GM21526 (cell line): Measurements from ENCODE around the gene FGD1.
"Not testable (repeated sequence)": the region's sequence is repeated elsewhere in the genome, so short reads cannot be mapped to it uniquely, and the experiment has no call there.

Source experiments
- ATAC-seq: cut with Tn5 transposase; IDR thresholded peaks from one replicate; pipeline ENCODE4 v1.9.1; 2021; ENCODE audit warnings: moderate library complexity; ENCODE audit not compliant: unreplicated experiment, low FRiP score

The FGD1 gene

DNA sequence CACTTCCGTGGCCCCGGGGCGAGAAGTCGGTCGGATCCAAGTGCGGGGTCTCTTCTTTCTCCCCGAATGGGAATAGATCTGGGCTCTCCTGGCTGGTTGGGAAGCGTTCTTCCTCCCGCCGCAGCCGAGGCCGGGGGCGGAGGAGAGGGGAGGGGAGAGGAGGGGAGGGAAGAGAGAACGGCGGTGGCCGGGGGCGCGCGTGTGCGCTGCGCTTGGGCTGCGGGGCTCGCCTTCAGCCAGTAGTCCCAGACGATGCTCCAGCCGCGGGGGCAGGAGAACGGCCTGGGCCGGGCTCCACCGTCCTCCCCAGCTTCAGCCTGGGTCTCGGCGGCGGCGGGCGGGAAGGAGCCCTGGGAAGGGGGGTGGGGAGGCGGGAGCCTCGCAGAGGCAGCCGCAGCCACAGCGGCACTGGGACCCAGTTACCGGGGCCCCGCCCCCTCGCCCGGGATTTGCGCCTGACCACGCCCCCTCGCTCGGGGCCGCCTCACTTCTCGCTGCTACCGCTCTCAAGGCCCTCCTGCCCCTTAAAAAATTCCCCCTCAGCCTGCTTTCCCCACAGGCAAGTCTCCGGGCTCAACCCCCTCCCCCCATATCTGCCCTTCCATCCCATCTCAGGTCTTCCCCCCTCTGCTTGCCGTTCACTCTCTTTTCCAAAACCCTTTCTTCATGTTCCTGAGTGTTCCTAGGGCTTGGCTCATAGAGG, at the start of gene FGD1:
TSS of gene FGD1 (minus strand) at position 421 of the 703 bp plus-strand sequence. CDS start 802 bp downstream, outside the sequence.
- ATAC-seq = no peak

DNA sequence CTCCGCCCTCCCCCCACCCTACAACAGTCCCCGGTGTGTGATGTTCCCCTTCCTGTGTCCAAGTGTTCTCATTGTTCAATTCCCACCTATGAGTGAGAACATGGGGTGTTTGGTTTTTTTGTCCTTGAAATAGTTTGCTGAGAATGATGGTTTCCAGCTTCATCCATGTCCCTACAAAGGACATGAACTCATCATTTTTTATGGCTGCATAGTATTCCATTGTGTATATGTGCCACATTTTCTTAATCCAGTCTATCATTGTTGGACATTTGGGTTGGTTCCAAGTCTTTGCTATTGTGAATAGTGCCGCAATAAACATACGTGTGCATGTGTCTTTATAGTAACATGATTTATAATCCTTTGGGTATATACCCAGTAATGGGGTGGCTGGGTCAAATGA, 46.2 kb upstream of the FGD1 start:
- ATAC-seq = not testable (repeated sequence)

DNA sequence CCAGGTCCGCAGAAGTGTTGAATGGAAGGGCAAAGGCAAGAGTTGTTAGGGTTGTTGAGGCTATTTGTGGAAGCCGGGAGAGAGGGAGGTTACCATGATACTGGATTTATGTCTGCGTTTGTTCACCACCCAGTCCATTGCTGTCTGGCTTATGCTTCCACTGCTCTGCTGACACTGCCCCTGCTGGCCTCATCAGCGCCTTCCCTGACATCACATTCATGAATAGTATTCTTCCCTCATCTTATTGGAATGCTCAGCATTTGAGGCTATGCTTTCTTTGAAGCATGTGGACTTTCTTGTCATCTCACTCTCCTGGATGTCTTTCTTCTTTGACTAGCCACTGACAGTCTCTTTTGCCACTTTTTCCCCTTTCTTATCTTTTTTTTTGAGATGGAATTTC, 44.3 kb upstream of the FGD1 start:
- ATAC-seq = no peak

DNA sequence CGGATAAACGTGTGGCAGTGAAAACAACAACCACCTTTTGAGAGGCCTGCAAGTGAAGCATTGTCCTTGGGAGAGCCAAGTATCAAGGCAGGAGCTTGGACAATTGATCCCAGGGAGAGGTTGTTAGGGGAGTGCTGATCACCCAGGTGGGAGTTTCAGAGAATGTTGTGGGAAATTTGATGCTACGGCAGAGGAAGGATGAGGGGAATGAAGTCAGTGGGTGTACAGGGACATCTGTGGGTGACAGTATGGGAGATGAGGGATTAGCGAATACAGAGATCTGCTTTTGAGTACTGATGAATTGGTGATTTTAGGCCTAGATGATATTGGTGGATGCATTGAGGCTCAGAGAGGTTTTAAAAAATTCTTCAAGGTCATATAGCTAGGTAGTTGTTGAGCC, 38.2 kb upstream of the FGD1 start:
- no peak for ATAC-seq

DNA sequence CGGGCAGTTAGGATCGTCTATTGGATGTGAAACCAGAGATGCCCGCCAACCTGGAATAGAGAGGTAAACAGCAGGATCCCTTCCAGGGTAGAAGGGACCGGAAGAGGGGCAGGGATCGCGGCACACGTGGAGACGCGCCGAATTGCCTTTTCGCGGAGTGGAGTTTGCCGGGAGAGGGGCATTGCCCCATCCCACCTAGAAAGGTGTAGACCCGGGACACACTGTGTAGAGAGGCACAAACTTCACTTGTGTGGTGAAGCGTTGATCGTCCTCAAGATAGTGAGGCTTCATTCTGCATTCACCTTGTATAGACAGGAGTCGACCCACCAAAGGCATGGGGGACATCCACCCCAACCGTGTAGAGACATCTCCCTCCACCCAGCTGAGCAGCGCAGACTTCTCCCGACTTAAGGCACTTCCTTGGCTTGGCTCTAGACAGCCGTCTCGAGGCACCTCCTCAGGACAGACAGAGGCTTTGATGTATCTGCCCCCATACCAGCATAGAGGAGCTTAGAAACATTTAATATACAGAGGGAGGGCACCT, 34.4 kb upstream of the FGD1 start:
- peak; percentile 22 for ATAC-seq

DNA sequence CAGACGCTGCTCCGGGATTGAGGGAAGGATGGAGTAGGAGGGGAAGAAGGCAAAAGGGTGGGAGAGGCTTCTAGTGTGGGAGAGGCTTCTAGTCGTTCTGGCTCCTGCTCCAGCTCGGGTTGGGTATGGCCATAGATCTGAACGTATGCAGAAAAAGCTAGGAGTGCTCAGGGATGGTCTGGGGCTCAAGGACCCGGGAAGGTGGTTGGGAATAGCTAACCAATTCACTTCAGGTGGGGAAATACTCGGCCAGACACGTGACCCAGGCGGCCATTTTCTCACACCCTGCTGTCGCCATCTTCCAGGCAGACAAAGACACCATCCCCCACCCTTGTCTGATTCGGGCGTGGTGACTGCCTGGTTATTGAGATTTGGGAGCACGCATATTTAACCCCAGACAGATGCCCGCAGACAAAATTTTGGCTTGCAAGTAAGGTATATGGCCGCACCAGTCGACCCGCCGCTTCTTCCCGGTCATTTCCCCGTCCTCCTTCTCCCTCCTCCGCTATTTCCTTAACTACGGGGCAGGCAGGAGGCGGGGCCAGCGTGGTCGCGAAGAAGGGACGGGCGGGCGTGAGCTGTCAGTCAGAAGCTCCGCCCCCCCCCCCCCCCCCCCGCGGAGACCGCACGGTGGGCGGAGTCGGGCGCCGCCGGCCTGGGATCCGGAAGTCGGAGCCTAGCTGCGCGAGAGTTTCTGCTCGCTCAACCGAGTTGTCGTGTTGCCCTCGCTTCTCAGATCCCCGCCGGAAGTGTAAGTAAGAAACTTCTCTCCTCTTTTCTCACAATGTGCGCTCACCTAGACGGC, 33.7 kb upstream of the FGD1 start, which contains the start of gene GNL3L:
TSS of gene GNL3L (plus strand) at position 668 of the 805 bp plus-strand sequence. CDS start 2,348 bp downstream, outside the sequence.
- ATAC-seq = peak; percentile 75

DNA sequence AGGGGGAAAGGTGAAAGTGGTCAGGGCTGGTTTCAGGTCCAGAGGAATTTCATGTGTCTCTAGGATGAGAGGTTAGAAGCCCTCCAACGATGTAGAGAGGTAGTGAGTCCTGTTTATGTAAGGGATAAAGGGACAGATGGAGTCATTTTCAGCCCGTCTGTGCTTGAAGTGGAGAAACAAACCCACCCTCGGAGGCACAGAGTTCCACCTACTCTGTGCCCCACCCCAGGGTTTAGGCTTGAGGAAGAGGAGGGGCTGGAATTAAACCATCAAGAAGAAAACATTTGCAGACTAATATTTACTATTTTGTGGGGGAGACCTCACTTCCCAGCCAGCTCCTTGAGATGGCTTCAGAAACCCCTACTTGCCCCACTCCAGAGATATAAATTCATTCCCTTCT, 33.1 kb upstream of the FGD1 start:
- no peak for ATAC-seq

DNA sequence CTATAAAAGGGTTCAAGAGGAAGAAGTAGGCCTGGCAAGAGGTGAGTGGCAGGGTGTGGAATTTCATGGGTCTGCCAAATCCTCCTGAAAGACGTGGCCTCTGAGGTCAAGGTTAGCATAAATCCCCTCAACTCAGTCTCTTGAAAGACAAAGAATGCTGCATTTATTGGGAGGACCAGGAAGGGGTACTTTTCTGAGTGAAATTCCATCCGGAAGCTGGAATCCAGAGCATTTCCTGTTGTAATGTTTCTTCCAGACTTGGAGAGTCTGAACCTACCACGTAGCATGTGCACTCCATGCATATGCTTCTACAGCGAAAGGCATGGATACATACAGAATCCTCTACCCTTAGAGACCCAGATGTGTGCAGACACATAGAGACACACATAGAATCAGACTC, 13.4 kb upstream of the FGD1 start:
- ATAC-seq = no peak

DNA sequence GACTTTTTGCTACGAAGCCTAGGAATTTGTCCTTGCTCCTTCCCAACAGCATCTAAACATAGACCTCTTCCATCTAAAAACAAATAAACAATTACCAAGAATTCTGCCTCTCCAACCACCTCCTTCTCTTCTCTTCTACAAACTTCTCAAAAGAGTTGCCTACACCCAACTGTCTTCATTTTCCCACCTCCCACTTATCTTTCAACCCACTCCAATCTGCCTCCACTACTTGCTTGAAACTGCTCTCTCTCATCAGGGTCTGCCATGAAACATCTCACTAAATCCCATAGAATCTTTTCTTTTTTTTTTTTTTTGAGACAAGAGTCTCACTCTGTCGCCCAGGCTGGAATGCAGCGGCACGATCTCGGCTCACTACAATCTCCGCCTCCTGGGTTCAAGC, 902 bp upstream of the FGD1 start:
- no peak for ATAC-seq

DNA sequence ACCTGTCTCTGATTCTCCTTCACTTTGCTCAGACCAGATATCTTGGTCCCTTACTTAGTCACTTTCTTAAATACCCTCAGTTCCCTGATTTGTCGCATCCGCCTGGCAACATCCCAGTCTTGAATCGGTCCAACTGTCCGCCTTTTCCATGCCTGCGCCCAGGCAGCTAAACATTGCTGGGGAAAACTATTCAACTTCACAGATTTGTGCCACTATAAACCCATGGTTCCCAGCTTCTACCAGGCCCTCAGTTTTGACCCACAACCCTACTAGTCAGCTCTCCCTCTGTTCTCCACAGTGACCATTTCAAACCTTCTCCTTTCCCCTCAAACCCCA, 451 bp upstream of the FGD1 start:
- ATAC-seq = no peak

DNA sequence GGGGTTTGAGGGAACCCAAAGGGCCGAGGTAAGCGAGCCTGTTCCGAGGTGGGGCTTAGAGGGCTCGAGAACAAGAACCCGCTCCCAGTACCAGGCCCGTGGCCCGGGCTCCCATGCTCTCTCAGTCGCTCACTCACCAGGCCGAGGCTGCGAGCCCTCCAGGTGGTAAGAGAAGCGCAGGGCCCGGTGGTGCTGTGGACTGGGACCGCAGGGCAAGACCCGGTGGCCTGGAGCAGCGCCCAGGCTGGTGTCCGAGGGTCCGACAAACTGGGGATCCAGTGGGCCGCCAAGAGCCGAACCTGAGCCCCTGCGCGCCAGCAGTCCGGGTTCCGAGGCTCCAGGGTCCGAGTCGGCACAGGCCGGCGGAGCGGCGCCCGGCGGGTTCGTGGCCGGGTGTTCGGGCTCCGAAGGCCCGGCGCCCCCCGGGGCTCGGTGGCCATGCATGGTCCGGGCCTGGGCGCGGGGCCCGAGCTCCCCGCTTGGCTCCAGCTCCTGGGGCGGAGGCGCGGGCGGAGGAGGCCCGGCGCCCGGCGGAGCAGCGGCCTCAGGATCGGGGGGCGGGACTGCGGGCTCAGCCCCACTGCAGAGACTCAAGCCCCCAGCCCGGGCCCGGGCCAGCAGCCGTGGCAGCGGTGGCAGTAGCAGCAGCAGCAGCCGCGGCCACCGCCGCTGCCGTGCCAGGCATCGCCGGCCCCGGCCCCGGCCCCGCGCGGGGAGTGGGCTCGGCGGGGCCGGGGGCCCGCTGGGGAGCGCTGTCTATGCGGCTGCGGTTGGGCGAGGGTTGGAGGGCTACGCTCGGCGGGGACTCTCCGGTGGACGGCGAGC, 833 bp downstream of the FGD1 start:
- ATAC-seq = no peak

DNA sequence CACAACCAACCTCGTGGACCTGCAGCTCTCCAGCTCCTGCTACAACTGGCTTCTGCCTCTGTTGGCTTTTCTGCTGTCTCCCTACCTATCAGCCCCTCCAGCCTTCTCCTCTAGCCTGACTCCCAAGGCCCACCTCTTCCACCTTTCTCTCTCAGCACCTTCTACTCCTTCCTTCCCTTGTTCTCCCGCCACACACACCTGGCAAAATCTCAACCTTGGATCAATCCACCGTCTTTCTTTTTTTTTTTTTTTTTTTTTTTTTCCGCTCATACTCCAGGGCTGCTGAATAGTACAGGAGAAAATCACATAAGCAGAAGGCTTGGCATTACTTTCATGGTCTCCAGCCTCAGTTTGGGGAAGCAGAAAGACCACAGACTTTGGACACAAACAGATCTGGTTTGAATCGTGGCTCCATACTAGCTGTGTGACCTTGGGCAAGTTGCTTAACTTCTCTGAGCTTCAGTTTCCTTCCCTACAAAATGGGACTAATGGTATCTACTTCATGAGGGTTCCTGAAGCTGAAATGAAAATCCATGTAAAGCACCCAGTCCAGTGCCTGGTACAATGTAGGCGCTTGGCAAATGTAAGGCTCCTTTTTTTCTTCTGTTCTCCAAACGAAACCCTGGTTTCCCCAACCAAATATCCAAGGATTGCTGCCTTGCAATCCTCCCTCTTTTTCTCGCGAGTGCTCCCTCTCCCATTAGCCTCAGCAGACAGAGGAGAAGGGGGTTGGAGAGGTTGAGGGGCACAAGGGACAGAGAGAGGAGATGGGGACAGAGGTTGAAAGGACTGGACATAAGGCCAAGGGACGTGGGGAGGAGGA, 1.7 kb downstream of the FGD1 start:
- ATAC-seq = no peak

DNA sequence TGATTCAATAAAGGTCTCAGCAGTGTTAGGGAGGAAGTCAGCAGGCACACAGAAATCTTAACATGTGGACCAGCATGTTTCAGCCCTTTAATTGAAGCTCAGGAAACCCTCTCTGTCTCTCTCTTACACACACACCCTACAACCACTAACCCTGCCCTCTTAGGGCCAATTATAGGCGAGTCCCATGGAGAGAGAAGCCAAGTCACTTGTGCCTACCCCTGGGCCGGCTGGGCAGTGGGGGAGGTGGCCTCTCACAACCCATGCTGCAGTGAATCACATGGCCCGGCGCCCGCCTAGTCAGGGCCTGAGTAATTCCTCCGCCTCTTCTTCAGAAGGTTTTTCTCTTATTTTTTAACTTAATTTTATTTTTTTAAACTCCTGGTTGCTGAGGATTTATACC, 3.7 kb downstream of the FGD1 start:
- no peak for ATAC-seq

DNA sequence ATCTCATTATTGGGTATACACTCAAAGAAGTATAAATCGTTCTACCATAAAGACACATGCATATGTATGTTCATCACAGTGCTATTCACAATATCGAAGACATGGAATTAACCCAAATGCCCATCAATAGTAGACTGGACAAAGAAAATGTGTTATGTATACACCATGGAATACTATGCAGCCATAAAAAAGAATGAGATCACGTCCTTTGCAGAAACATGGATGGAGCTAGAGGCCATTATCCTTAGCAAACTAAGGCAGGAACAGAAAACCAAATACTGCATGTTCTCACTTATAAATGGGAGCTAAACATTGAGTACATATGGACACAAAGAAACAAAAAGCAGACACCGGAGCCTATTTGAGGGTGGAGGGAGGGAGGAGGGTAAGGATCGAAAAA, 6.2 kb downstream of the FGD1 start:
- ATAC-seq = not testable (repeated sequence)

DNA sequence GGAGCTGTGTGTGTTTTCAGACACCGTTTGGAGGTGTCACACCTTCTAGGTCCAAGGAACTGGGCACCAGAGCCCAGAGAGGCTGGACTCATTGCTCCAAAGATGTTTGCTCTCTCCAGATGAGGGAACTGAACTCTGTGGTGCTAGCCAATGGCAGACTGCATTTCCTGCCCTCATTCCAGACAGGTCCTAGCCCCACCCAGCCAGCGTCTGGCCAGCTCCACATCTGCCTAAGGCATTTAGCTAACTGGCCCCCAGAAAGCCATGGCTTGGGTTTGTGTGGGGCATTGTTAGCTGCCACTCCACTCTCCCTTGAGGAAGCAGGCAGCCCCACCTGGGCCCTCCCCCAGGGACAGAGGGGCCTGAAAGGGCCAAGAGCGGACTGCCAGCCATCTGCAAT, 11.4 kb downstream of the FGD1 start:
- ATAC-seq = no peak

DNA sequence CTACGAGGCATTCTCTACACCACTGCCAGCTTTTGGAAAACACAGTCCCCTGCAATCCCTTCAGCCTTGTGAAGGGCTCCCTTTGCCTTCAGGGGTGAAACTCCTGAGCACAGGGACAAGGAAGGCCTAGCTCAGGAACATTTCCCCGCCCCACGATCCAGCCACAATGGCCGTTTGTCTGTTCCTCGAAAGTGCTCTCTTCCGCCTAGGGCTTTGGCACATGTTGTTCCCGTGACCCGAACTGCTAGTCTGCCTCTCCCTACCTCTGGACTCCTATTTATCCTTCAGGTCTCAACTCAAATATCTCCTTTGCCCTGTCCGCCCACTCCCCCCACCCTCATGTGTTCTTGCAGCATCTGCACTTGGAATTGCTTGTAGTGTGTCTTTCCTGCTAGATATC, 12.1 kb downstream of the FGD1 start:
- ATAC-seq = no peak

DNA sequence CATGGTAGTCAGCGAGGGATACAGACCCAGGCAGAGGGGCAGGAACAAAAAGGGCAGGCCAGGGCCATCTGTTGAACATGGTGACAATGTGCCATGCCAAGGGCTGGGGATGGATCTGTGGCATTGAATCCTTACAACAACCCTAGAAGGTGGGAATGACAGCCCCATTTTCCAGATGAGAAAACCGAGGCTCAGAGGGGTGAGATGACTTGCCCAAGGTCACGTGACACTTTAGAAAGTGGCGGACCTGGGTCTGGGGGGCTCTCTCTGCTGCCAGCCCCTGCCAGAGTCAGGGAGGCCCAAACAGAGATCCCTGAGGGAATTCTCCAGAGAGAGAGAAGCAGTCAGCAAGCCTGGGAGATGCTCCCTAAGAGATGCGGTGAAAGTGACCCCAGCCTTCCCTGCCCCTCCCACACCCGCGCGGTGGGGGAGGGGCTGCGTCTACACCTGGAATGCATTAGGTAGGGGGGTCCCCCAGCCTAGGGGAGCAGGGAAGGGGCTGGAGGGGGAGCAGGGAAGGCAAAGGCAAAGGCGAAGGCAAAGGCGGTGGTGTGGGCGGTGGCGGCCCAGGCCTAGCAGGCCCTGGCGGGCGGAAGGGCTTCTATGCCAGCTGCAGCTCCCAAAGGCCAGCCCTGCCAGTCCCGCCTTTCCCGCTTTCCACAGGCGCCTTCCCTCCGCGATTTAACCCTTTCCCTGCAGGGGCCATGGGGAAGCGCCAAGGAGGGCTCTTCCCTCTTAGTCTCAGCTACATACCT, 13.0 kb downstream of the FGD1 start:
- no peak for ATAC-seq

DNA sequence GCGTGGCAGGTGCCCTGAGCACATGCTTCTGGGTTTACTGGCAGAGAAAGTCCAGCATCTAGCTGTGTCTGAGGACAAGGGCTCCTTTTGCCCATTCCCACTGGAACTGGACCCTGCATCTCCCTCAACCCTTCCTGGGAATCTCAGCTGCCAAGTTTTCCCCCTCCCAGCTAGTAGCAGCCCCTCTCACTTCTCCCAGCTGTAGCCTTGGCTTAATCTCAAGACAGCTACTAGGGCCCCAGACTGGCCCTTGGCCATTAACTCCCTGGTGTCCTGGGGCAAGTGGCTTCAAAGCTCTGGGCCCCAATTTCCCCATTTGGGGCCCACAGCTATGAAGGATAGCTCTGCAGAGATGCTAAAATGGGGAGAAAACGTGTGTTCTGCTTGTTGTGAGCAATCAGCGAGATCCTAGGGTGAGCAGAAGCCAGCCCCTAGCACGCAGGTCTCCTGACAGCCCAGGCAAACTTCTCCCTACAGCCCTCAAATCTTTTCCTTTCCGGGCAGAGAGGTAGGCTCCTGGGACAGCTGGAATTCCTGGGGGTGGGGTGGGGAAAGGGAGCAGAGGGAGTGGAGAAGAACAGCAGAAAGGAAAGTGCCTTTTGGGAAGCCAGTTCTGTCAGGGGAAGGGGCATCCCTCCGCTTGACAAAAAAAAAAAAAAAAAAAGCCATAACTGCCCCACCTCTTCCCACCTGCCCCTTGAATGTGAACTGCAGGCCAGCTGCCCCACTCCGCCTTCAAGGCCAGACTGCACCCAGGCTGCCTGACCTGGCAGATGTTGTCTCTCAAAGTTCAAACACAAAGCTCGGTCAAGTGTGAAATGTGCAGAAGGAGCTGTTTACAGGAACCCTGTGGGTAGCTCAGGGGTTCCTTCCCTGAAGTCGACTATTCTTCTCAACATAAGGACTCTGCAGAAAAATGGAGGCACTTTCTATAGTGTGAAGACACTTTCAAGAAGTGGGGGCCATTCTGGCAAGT, 16.6 kb downstream of the FGD1 start:
- no peak for ATAC-seq
